DMS79 (cell line): ENCODE data around the gene MRPL21.
"Not testable (repeated sequence)": the region's sequence is repeated elsewhere in the genome, so short reads cannot be mapped to it uniquely, and the experiment has no call there.

Experiments used
- DNase-seq: peaks from one replicate; lab custom pipeline; 2025; lab: John Stamatoyannopoulos, UW

MRPL21 gene

DNA sequence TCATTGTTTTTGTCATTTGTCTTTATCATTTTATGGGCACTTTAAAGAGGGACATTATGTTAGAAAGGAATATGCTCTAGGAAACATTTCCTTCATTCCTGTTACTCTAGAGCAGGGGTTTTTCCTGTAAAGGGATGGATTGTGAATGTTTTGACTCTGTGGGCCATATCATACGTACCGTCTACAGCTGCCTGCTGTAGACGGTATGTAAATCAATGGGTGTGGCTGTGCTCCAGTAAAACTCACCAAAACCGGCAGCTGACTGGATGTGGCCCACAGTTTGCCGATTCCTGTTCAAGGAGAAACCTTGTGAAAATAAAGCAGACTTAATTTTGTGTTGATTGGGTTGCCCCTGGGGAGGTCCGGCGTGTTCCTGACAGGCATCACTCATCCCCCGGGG, 7.3 kb upstream of the MRPL21 start:
- DNase-seq = no peak

DNA sequence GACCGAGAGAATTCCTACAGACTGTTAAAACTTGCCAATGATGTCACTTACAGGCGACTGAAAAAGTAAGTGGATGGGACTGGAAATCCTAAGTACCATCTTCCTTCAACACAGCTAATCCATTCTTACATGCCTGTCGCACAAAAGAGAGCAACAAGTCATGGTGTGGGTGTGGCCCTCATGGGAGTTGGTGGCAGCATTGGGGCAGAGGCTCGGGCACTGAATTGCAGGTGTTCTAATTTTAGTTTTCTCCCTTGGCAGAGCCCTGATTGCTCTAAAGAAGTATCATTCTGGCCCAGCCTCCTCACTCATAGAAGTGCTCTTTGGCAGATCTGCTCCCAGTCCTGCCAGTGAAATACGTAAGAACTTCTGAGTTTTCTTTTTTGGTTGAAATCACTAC, 4.6 kb upstream of the MRPL21 start:
- DNase-seq = no peak

- no peak for DNase-seq
Measured at GRCh38 chr11:68905421-68906360, 2.1 kb upstream of the MRPL21 start.

GRCh38 chr11:68904248-68904847, 716 bp upstream of the MRPL21 start:
- DNase-seq = no peak

DNA sequence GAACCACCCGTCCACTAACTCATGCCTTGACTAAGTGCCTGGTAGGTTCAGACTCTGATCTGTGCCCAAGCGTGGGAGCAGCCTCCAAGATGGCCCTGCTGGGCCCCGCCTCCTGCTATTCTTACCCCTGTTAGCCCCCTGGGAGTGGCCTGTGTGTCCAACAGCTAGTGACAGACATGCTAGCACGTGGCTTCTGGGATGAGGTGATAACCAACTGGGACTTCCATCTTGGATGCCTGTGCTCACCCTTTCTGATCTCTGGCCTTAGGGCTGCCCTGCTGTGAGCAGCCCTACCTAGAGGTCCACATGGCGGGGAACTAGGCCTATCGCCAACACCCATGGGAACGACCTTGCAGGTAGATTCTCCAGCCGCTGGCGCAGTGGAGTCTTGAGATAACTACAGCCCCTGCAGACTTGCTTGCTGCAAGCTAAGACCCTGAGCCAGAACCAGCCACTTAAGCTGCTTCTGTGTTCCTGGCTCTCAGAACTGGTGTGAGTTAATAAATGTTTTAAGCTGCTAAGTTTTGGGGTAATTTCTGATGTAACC, 2.7 kb downstream of the MRPL21 start:
- DNase-seq = no peak

DNA sequence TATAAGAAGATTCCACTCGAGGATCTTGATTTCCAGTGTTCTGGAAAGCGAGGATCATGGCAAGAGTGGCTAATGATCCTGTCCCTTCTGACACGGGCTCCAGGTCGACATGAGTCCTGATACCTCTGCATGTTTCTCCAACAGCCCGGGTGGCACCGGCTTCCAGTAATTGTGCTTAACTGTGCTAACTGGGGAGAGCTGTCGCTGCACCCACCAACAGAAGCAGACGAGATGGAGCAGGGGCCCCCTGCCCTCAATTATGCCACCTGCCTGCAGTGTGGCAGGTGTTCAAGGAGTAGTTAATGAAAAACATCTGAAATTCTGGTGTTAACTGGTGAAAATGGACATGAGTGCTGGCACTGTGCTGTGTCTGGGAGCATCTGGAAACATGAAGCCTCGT, 6.2 kb downstream of the MRPL21 start:
- no peak for DNase-seq

GRCh38 chr11:68896171-68896959, 7.3 kb downstream of the MRPL21 start:
- no peak for DNase-seq

- DNase-seq = no peak
Measured at GRCh38 chr11:68893282-68893681, 10.3 kb downstream of the MRPL21 start.

GRCh38 chr11:68892576-68892975, 11.1 kb downstream of the MRPL21 start:
- DNase-seq = no peak

DNA sequence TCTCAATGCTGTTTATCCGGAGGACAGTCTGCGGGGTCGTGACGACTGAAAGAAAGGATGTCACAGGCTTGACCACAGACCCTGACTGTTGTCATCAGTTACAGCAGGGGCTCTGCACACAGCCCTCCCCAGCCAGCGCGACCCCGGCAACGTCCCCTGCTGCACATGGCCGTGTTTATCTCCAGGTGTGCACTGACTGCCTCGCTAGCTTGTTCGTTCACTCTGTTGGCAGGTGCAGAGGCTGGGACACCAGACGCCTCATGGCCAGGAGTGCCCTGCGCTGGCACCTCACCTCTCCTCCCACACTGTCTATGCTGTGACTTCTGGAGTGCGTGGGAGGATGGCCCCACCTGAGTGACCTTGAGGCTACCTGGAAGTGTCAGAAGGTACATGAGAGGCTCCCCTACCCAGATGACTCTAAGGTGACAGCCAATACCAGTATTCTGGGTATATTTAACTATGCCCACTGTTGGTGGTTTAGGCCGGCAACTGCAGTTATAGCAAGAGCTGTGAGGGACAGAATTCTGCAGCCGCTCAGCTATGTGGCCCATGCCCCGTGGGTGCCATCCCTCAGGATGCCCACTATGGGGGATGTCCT, 12.2 kb downstream of the MRPL21 start:
- no peak for DNase-seq

- DNase-seq = no peak
Measured at GRCh38 chr11:68890490-68891231, 13.0 kb downstream of the MRPL21 start.

GRCh38 chr11:68889948-68890446, 13.6 kb downstream of the MRPL21 start:
- no peak for DNase-seq

- DNase-seq = not testable (repeated sequence)
Measured at GRCh38 chr11:68884827-68885226, 18.8 kb downstream of the MRPL21 start.

DNA sequence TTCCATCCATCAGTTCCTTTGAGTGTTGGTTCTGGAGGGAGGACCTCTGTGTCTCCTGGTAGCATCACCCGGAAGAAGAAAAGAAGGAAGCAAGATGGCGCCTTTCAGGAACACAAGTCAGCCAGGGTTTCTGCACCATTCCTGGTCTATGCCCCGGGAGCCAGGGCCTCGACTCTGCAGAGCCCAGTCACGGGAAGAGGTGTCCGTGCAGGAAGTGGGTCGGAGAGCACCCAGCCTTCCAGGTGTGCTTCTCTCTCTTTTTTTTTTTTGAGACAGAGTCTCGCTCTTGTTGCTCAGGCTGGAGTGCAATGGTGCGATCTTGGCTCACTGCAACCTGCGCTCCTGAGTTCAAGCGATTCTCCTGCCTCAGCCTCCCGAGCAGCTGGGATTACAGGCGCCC, 21.2 kb downstream of the MRPL21 start:
- DNase-seq = no peak

DNA sequence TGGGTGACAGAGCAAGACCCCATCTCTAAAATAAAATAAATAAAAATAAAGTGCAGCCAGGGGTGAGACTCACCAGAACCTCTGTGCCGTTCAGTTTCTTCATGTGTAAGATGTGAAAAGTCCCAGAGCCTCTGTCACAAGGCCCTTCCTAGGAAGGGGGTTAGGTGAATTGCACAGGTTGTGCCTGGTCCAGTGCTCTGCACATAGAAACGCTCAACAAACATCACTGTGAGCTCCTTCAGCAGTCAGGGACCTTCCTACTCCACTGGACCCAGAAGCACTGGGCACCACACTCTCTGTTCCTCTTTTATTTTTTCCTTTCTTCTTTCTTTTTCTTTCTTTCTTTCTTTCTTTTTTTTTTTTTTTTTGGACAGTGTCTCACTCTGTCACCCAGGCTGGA, 22.3 kb downstream of the MRPL21 start:
- no peak for DNase-seq

GRCh38 chr11:68880851-68881250, 22.8 kb downstream of the MRPL21 start:
- DNase-seq = no peak

- DNase-seq = no peak
Measured at GRCh38 chr11:68878022-68878421, 25.6 kb downstream of the MRPL21 start.

DNA sequence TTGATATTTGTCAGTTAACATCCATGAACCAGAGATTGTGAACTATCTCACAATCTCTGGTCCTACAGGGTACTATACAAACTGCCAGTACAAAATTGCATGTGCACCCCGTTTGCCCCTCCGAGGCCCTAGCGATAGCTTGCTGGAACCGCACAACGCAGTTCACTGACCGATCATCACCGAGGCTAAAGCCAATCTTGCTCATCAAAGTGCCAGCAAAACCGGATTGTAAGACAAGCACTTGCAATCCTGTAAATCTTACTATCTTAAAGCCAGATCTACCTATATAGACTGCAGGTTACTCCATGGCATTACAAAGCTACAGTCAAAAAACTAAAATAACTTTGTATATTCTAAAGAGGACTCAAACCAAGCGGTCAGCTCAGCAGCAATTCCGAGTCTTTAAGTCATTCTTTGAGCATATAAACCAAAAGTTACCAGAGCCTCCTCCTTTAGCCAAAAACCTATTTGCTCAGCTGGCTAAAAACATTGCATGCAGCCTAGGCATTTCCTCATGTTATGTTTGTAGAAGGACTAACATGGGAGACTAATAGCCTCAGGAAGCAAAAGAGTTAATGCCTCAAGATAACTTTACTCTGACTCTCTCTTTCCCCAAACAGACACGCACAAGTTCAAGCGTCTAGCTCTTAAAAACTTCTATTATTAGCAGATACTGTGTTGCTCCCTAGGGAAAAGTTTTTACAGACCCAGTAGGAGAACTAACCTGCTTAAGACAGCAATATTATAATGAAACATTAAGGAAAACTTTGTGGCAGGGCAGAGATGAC, 31.2 kb downstream of the MRPL21 start:
- DNase-seq = no peak

- DNase-seq = no peak
Measured at GRCh38 chr11:68870470-68870869, 33.2 kb downstream of the MRPL21 start.

DNA sequence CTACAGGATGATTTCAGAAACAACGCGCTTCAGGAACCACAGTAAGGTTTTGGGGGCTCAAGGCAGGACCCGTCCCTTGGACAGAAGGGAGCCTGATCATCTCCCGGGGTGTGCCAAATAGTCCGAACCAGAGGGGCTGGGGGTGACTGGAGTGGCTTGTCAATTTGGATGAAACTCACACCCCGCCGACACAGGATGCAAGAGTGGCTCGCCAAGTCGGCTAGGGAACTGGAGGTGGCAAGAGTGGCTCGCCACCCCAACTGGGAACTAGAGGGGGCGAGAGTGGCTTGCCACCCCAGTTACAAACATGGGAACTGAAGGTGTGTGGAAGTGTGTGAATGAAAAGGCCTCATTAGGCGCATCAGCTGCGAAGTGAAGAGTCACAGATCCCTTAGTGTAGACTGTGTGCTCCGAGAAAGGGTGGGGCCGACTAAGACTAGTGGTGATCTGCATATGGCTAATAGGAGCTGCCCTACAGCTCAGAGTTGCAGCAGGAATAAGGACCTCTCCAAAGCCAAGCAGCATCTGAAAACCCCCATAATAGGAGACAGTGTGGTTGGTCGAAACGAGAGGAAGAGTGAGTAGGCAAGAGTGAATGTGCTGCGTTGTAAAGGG, 35.3 kb downstream of the MRPL21 start:
- DNase-seq = no peak
